Naive B cell (primary cell): ENCODE data around the gene TEX261. TPM values are rescaled to one million over a fixed set of nuclear protein-coding genes. Genes with fewer than 3 reads are reported as not detected.

Experiments
- ATAC-seq, 2 donors: fragments of 150-1000 bp; cut with Tn5 transposase; 2 replicates each; pipeline ENCODE4 v1.10.0; 2021; ENCODE audit warnings: low read depth in 2 of 2, mild to moderate bottlenecking in 2 of 2, moderate library complexity in 2 of 2
- DNase-seq: peaks from one replicate; pipeline ENCODE4 v3.0.0; 2022
- H3K27ac Mint-ChIP-seq, 6 donors: one replicate each; pipeline ENCODE4 v1.8.0; 2020 to 2022; ENCODE audit warnings: mild to moderate bottlenecking in 6 of 6, mixed read lengths in 6 of 6, moderate library complexity in 5 of 6, inconsistent platforms in 2 of 6
- H3K27me3 Mint-ChIP-seq, 3 donors: one replicate each; pipeline ENCODE4 v1.8.0; 2021 to 2022; ENCODE audit warnings: mixed read lengths in 3 of 3, mild to moderate bottlenecking in 1 of 3
- H3K36me3 Mint-ChIP-seq, 2 donors: one replicate each; pipeline ENCODE4 v1.8.0; 2020 to 2022; ENCODE audit warnings: mixed read lengths in 2 of 2, inconsistent platforms in 1 of 2, mild to moderate bottlenecking in 1 of 2
- H3K4me1 Mint-ChIP-seq, 3 donors: one replicate each; pipeline ENCODE4 v1.8.0; 2020 to 2022; ENCODE audit warnings: mixed read lengths in 3 of 3, inconsistent platforms in 1 of 3, mild to moderate bottlenecking in 1 of 3, moderate library complexity in 1 of 3
- H3K4me3 Mint-ChIP-seq, 8 donors: one replicate each; pipeline ENCODE4 v1.8.0; 2020 to 2022; ENCODE audit warnings: mild to moderate bottlenecking in 8 of 8, mixed read lengths in 8 of 8, moderate library complexity in 8 of 8, inconsistent platforms in 2 of 8
- H3K9me3 Mint-ChIP-seq, 7 donors: one replicate each; pipeline ENCODE4 v1.8.0; 2020 to 2022; ENCODE audit warnings: mixed read lengths in 7 of 7, mild to moderate bottlenecking in 5 of 7, inconsistent platforms in 2 of 7, moderate library complexity in 1 of 7
- polyA plus RNA-seq, 6 donors: library from polyadenylated mRNA; unstranded; fragments of 300-500 nt; fragmentation: Illumina TruSeq; gene quantifications; one replicate each; pipeline ENCODE4 v1.2.3, GENCODE V29; 2021; ENCODE audit warnings: low read depth in 6 of 6

The TEX261 gene
- polyA plus RNA-seq, 6 donors from 2014 or later = 22.5 to 39.2 (median 31.4) TPM

DNA sequence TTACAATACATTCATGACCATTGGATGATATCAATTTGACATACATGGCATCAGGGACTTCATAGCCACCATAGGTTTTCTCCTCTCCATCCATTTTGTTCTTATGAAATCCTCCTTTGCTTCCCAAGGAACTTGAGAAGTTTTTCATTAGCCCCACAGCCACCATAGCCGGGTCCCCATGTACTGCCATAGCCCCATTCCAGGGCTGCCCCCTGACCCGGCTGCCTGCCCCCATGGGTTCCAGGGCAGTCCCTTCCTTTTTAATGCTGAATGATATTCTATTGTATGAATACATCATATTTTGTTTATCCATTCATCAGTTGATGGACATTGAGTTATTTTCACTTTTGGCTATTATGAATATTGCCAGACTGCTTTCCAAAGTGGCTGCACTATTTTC is 38.5 kb downstream of the TEX261 start:
- no peaks in the 10 kb centered on the region for H3K36me3 Mint-ChIP-seq
- no peak overlapping the region for H3K4me3 Mint-ChIP-seq
- no peaks in the 10 kb centered on the region for H3K9me3 Mint-ChIP-seq
- ATAC-seq (no peak), DNase-seq (no peak)
- peak overlapping the region in 1 of 6 donors; percentile 85 for H3K27ac Mint-ChIP-seq
- peaks cover 3 to 6% (median 5%) of the 10 kb centered on the region in 3 donors for H3K4me1 Mint-ChIP-seq
- peaks cover 45 to 73% (median 59%) of the 10 kb centered on the region in 3 donors for H3K27me3 Mint-ChIP-seq

DNA sequence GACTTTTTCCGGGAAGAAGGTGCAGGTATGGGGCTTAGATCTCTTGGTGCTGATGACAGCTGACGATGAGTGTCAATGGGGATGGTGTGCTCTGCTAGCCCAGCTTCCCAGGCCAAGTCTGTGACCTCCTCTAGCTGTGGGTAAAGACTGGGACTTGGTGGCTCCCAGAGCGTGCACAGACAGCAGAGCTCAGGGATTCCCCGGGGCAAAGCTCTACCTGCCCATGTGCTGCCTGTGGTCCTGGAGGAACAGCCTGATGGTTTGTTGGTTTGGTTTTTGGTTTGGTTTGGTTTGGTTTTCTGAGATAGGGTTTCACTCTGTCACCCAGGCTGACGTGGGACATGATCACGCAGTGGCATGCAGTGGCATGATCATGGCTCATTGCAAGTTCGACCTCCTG is 39.8 kb downstream of the TEX261 start:
- no peaks in the 10 kb centered on the region for H3K9me3 Mint-ChIP-seq
- no peak overlapping the region for H3K27ac Mint-ChIP-seq
- no peaks in the 10 kb centered on the region for H3K36me3 Mint-ChIP-seq
- DNase-seq = no peak
- H3K27me3 Mint-ChIP-seq = peaks cover 41 to 62% (median 48%) of the 10 kb centered on the region in 3 donors
- no peak overlapping the region for H3K4me3 Mint-ChIP-seq
- no peak for ATAC-seq
- H3K4me1 Mint-ChIP-seq = peaks cover 3 to 6% (median 5%) of the 10 kb centered on the region in 3 donors

GRCh38 chr2:70949086-70949485 is 45.6 kb downstream of the TEX261 start:
- no peaks in the 10 kb centered on the region for H3K9me3 Mint-ChIP-seq
- peaks cover 12 to 16% (median 15%) of the 10 kb centered on the region in 3 donors for H3K4me1 Mint-ChIP-seq
- DNase-seq (no peak), ATAC-seq (no peak)
- H3K27ac Mint-ChIP-seq = no peak overlapping the region
- H3K36me3 Mint-ChIP-seq = no peaks in the 10 kb centered on the region
- peaks cover 27 to 52% (median 51%) of the 10 kb centered on the region in 3 donors for H3K27me3 Mint-ChIP-seq
- peak overlapping the region in 2 of 8 donors; percentile 1 to 37 for H3K4me3 Mint-ChIP-seq

GRCh38 chr2:70948337-70949003 is 46.2 kb downstream of the TEX261 start:
- H3K4me1 Mint-ChIP-seq = peaks cover 12 to 16% (median 15%) of the 10 kb centered on the region in 3 donors
- DNase-seq (peak; percentile 70), ATAC-seq (peak; percentile 94 to 96)
- H3K27me3 Mint-ChIP-seq = peaks cover 22 to 52% (median 51%) of the 10 kb centered on the region in 3 donors
- H3K4me3 Mint-ChIP-seq = peak overlapping the region; percentile 12 to 91 (median 84)
- no peaks in the 10 kb centered on the region for H3K36me3 Mint-ChIP-seq
- H3K9me3 Mint-ChIP-seq = no peaks in the 10 kb centered on the region
- H3K27ac Mint-ChIP-seq = peak overlapping the region in 2 of 6 donors; percentile 48 to 64

DNA sequence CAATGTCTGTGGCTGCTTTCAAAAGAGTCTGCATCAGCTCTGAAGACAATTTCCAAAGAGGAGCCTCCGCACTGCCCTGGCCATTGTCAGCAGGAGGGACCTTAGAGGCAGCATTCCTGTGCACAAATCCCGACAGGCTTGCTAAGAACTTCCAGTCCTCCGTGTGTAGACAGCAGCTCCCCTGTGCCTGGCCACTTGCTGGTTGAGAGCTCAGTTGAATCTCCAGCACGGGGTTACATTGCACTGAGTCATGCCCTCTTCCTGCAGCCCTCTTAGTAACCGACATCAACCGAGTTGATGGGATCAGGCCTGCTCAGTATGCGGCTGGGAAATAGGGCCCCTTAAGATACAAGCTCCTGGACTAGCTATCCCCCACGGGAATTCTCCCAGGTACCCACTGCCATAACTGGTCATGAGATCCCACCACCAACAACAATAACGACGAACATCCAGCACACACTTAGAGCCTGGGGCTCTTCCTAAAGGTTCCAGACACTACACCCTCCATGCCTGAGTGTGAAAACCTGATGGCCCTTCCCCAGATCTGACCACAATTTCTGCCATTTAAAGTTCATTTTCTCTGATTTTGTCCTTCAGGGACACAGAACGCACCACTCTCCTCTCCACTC is 47.0 kb downstream of the TEX261 start:
- H3K9me3 Mint-ChIP-seq = no peaks in the 10 kb centered on the region
- no peaks in the 10 kb centered on the region for H3K36me3 Mint-ChIP-seq
- H3K4me3 Mint-ChIP-seq = peak overlapping the region in 6 of 8 donors; percentile 73 to 91 (median 84)
- no peak for ATAC-seq
- no peak overlapping the region for H3K27ac Mint-ChIP-seq
- H3K27me3 Mint-ChIP-seq = peaks cover 19 to 55% (median 48%) of the 10 kb centered on the region in 3 donors
- H3K4me1 Mint-ChIP-seq = peaks cover 12 to 16% (median 15%) of the 10 kb centered on the region in 3 donors
- DNase-seq = no peak

GRCh38 chr2:70946832-70947442 is 47.7 kb downstream of the TEX261 start:
- Mint-ChIP-seq H3K36me3 (no peaks in the 10 kb centered on the region), H3K27ac (no peak overlapping the region), H3K4me1 (peaks cover 12 to 16% (median 15%) of the 10 kb centered on the region in 3 donors), H3K9me3 (no peaks in the 10 kb centered on the region), H3K4me3 (no peak overlapping the region), H3K27me3 (peaks cover 17 to 52% (median 52%) of the 10 kb centered on the region in 3 donors)
- DNase-seq = peak; percentile 28
- no peak for ATAC-seq

GRCh38 chr2:70944111-70944690 is 50.5 kb downstream of the TEX261 start:
- Mint-ChIP-seq H3K27ac (peak overlapping the region in 1 of 6 donors; percentile 61), H3K9me3 (peaks cover 0 to 1% (median 0%) of the 10 kb centered on the region in 7 donors), H3K27me3 (peaks cover 23 to 70% (median 60%) of the 10 kb centered on the region in 3 donors), H3K36me3 (no peaks in the 10 kb centered on the region), H3K4me3 (no peak overlapping the region), H3K4me1 (peaks cover 12 to 16% (median 15%) of the 10 kb centered on the region in 3 donors)
- no peak for DNase-seq
- ATAC-seq = no peak

DNA sequence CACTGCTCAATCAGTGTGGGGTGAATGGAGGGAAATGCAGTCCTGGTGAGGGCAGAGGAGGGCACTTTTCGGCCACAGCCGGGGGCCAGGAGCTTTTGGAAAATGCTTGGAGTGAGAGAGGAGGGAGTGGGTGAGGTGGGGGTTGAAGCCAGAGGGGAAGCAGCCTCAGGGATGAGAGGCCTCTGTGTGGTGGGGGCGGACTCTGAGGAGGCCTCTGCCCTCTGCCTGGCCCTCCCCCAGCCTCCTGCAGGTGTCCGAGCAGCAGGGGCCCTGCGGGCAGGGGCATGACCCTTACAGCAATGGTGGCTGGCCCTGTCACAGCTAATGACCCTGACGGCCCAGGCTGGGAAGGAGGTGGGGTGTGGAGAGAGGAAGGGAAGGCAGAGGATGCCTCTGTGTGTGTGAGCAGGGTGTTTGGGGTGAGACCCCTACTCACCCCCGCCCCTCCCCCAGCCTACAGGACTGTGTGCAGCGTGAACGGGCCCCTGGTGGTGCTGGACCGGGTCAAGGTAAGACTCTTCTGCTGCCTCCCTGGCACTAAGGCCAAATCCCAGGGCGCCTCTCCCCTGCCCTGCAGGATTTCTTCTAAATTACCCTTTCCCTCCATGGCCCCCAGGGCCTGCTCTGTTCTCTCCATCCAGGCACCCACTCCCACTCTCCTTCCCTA is 51.3 kb downstream of the TEX261 start:
- peaks cover 23 to 72% (median 62%) of the 10 kb centered on the region in 3 donors for H3K27me3 Mint-ChIP-seq
- no peaks in the 10 kb centered on the region for H3K36me3 Mint-ChIP-seq
- H3K4me1 Mint-ChIP-seq = peaks cover 10 to 15% (median 12%) of the 10 kb centered on the region in 3 donors
- no peak overlapping the region for H3K4me3 Mint-ChIP-seq
- H3K27ac Mint-ChIP-seq = no peak overlapping the region
- peaks cover 0 to 1% (median 0%) of the 10 kb centered on the region in 7 donors for H3K9me3 Mint-ChIP-seq
- DNase-seq (no peak), ATAC-seq (no peak)

- no peaks in the 10 kb centered on the region for H3K36me3 Mint-ChIP-seq
- H3K9me3 Mint-ChIP-seq = peaks cover 0 to 1% (median 0%) of the 10 kb centered on the region in 7 donors
Observed at GRCh38 chr2:70942396-70943204, 52.1 kb downstream of the TEX261 start.

DNA sequence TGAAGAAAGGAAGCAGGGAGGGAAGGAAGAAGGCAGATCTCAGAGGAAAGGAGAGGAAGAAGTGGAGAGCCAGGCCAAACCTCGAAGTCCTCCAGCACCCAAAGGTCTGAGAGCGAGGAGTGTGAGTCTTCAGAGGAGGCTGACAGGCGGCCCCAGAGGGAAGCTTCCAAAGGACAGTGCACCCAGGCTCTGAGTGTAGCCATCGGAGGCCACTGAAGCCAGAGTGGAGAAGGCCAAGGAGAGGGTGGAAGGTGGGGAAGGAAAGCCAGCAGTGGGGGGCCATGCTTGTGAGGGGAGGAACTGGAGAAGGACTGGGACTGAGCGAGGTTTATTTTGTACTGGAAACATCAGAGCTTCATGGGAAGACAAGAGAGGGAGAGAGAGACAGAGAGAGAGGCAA is 53.0 kb downstream of the TEX261 start:
- peaks cover 0 to 1% (median 0%) of the 10 kb centered on the region in 7 donors for H3K9me3 Mint-ChIP-seq
- H3K4me1 Mint-ChIP-seq = peaks cover 1 to 3% (median 2%) of the 10 kb centered on the region in 3 donors
- H3K27ac Mint-ChIP-seq = no peak overlapping the region

More at GRCh38 chr2:70942396-70943204, 52.1 kb downstream of the TEX261 start:
- no peak overlapping the region for H3K27ac Mint-ChIP-seq
- no peak for ATAC-seq
- peaks cover 17 to 67% (median 62%) of the 10 kb centered on the region in 3 donors for H3K27me3 Mint-ChIP-seq
- no peak for DNase-seq
- no peak overlapping the region for H3K4me3 Mint-ChIP-seq
- H3K4me1 Mint-ChIP-seq = peaks cover 4 to 7% (median 6%) of the 10 kb centered on the region in 3 donors

GRCh38 chr2:70941186-70941585 is 53.5 kb downstream of the TEX261 start:
- Mint-ChIP-seq H3K9me3 (peaks cover 0 to 1% (median 0%) of the 10 kb centered on the region in 7 donors), H3K4me3 (no peak overlapping the region), H3K27me3 (peaks cover 16 to 59% (median 55%) of the 10 kb centered on the region in 3 donors), H3K4me1 (no peaks in the 10 kb centered on the region), H3K36me3 (no peaks in the 10 kb centered on the region), H3K27ac (no peak overlapping the region)
- DNase-seq (no peak), ATAC-seq (no peak)

More for the DNA sequence above, 53.0 kb downstream of the TEX261 start:
- Mint-ChIP-seq H3K27me3 (peaks cover 12 to 60% (median 57%) of the 10 kb centered on the region in 3 donors), H3K4me3 (no peak overlapping the region), H3K36me3 (no peaks in the 10 kb centered on the region)
- no peak for DNase-seq
- ATAC-seq = no peak
